Stomach (tissue), 9 donors: Measurements from ENCODE around the gene KCNV2. TPM values are rescaled to one million over a fixed set of nuclear protein-coding genes. Genes with fewer than 3 reads are reported as not detected.

Experiments
- DNase-seq, 2 donors: peaks; one replicate each; pipeline versions ENCODE4 v3.0.0 to v3.0.0-alpha.2; 2013 to 2019
- H3K27ac ChIP-seq, 5 donors: fragments of 200-600 bp in 4 of 5; sonication (generic) in 4 of 5; one replicate each; pipeline ENCODE4 v1.5.1; 2013 to 2019; ENCODE audit warnings: mild to moderate bottlenecking in 1 of 5, moderate library complexity in 1 of 5
- H3K27me3 ChIP-seq, 3 donors: fragments of 200-600 bp; sonication (generic); one replicate each; pipeline ENCODE4 v1.5.1; 2017 to 2019; ENCODE audit warnings: mixed run types in 1 of 3
- H3K36me3 ChIP-seq, 4 donors: fragments of 200-600 bp; sonication (generic); 1 replicate in 3 of 4; 2 replicates in 1 of 4; pipeline ENCODE4 v1.5.1; 2016 to 2019
- H3K4me1 ChIP-seq, 4 donors: fragments of 200-600 bp; sonication (generic); one replicate each; pipeline ENCODE4 v1.5.1; 2016 to 2019
- H3K4me3 ChIP-seq, 4 donors: fragments of 200-600 bp; sonication (generic) in 3 of 4; one replicate each; pipeline ENCODE4 v1.5.1; 2016 to 2019; ENCODE audit warnings: mild to moderate bottlenecking in 1 of 4
- H3K9me3 ChIP-seq, 4 donors: fragments of 200-600 bp; sonication (generic); one replicate each; pipeline ENCODE4 v1.5.1; 2016 to 2019
- EP300 ChIP-seq: sonication (generic); formaldehyde crosslinking; IDR thresholded peaks from one replicate; pipeline ENCODE4 v1.6.1; 2017; ENCODE audit warnings: antibody characterized with exemption
- POLR2A ChIP-seq, 4 donors: fragments of 450-650 bp; IDR thresholded peaks; one replicate each; pipeline ENCODE4 v1.6.1; 2016; ENCODE audit warnings: antibody characterized with exemption in 4 of 4, control low read depth in 2 of 4, mild to moderate bottlenecking in 1 of 4, moderate library complexity in 1 of 4
- POLR2AphosphoS5 ChIP-seq, 3 donors: sonication (generic); formaldehyde crosslinking; IDR thresholded peaks; one replicate each; pipeline ENCODE4 v1.6.1; 2016; ENCODE audit warnings: antibody characterized with exemption in 3 of 3
- WGBS, 5 donors: extraction: QIAGEN DNeasy Blood & Tissue Kit in 3 of 5; methylation state at CpG; one replicate each; pipeline versions ENCODE4 v1.1.5 to v1.1.7; 2013 to 2018; 5-methylcytosine and 5-hydroxymethylcytosine counted together
- intact Hi-C: fragments of 100-400 bp; cut with DNase I; formaldehyde crosslinking; loops from one replicate; pipeline ENCODE4 v1.15.1; 2023; ENCODE audit warnings: low total_unique reads
- polyA plus RNA-seq, 3 donors: library from polyadenylated mRNA; stranded (reverse); fragments of 200-250 nt; gene quantifications; one replicate each; pipeline ENCODE4 v1.2.3, GENCODE V29; 2013
- total RNA-seq, 5 donors: library from RNA; depleted of rRNA; stranded (reverse); fragments of >200 nt; gene quantifications; one replicate each; pipeline versions ENCODE4 v1.1.0 to v1.2.3, GENCODE V29; 2014 to 2016
- TF ChIP-seq, protein P1 (sequence below), 7 experiments: fragments of 450-650 bp in 4 of 7; fragments of 200-600 bp in 3 of 7; sonication (generic) in 3 of 7; IDR thresholded peaks; one replicate each; pipeline ENCODE4 v1.5.1; 2016 to 2019; ENCODE audit warnings: antibody characterized with exemption in 7 of 7, control low read depth in 2 of 7, mild to moderate bottlenecking in 1 of 7
- donor health status: healthy with polysubstance abuse.
- donor health status: Bipolar disorder and iron deficiency.
- donor health status: healthy.

Gene KCNV2
- total and polyA plus RNA-seq, 8 donors: not detected

- Histone ChIP-seq H3K36me3 (peaks cover 0 to 5% (median 0%) of the 10 kb centered on the region in 4 donors), H3K27me3 (no peaks in the 10 kb centered on the region), H3K4me3 (no peak overlapping the region), H3K4me1 (peaks cover 0 to 11% (median 5%) of the 10 kb centered on the region in 4 donors), H3K9me3 (no peaks in the 10 kb centered on the region), H3K27ac (no peak overlapping the region)
- intact Hi-C loops: no loop called here
- DNase-seq: no peak
- TF ChIP-seq POLR2A (IDR thresholded peaks at IDR 0.05) (no peak), EP300 (no peak), POLR2AphosphoS5 (IDR thresholded peaks at IDR 0.05) (no peak)
- TF ChIP-seq, protein P1, sequence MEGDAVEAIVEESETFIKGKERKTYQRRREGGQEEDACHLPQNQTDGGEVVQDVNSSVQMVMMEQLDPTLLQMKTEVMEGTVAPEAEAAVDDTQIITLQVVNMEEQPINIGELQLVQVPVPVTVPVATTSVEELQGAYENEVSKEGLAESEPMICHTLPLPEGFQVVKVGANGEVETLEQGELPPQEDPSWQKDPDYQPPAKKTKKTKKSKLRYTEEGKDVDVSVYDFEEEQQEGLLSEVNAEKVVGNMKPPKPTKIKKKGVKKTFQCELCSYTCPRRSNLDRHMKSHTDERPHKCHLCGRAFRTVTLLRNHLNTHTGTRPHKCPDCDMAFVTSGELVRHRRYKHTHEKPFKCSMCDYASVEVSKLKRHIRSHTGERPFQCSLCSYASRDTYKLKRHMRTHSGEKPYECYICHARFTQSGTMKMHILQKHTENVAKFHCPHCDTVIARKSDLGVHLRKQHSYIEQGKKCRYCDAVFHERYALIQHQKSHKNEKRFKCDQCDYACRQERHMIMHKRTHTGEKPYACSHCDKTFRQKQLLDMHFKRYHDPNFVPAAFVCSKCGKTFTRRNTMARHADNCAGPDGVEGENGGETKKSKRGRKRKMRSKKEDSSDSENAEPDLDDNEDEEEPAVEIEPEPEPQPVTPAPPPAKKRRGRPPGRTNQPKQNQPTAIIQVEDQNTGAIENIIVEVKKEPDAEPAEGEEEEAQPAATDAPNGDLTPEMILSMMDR (IDR thresholded peaks at IDR 0.05): no peak
- WGBS, 5 donors: 61 to 76% (median 71%) methylated on average over 4 of the region's 4 CpGs
Measured at GRCh38 chr9:2732492-2732891, 15.2 kb downstream of the KCNV2 start.

- Histone ChIP-seq H3K9me3 (no peaks in the 10 kb centered on the region), H3K27ac (no peak overlapping the region), H3K27me3 (no peaks in the 10 kb centered on the region), H3K4me3 (no peak overlapping the region), H3K36me3 (peaks cover 0 to 3% (median 2%) of the 10 kb centered on the region in 4 donors), H3K4me1 (no peaks in the 10 kb centered on the region)
- DNase-seq: no peak
- intact Hi-C loops: no loop called here
- TF ChIP-seq POLR2A (IDR thresholded peaks at IDR 0.05) (no peak), EP300 (no peak), POLR2AphosphoS5 (IDR thresholded peaks at IDR 0.05) (no peak)
- TF ChIP-seq, protein P1 (IDR thresholded peaks at IDR 0.05): no peak
Measured at GRCh38 chr9:2740616-2741015, 23.3 kb downstream of the KCNV2 start.

GRCh38 chr9:2741441-2742158 lies 24.3 kb downstream of the KCNV2 start:
- H3K27ac ChIP-seq: no peak overlapping the region
- peaks cover 0 to 12% (median 7%) of the 10 kb centered on the region in 4 donors for H3K36me3 ChIP-seq
- no peaks in the 10 kb centered on the region for H3K4me1 ChIP-seq
- H3K27me3 ChIP-seq: no peaks in the 10 kb centered on the region
- WGBS, 5 donors: 77 to 93% (median 82%) methylated on average over 6 of the region's 6 CpGs
- intact Hi-C loops: no loop called here
- TF ChIP-seq POLR2A (IDR thresholded peaks at IDR 0.05) (no peak), EP300 (no peak), POLR2AphosphoS5 (IDR thresholded peaks at IDR 0.05) (no peak)
- TF ChIP-seq, protein P1 (IDR thresholded peaks at IDR 0.05): no peak
- no peak overlapping the region for H3K4me3 ChIP-seq
- DNase-seq: no peak
- H3K9me3 ChIP-seq: no peaks in the 10 kb centered on the region

- H3K4me1 ChIP-seq: no peaks in the 10 kb centered on the region
- no peak for DNase-seq
- no peaks in the 10 kb centered on the region for H3K9me3 ChIP-seq
- H3K27me3 ChIP-seq: no peaks in the 10 kb centered on the region
- TF ChIP-seq POLR2AphosphoS5 (IDR thresholded peaks at IDR 0.05): no peak
- no peak for TF ChIP-seq POLR2A (IDR thresholded peaks at IDR 0.05)
- no peak for TF ChIP-seq EP300
- TF ChIP-seq, protein P1 (IDR thresholded peaks at IDR 0.05): no peak
- intact Hi-C loops: no loop called here
- H3K27ac ChIP-seq: no peak overlapping the region
- H3K4me3 ChIP-seq: no peak overlapping the region
- 90 to 96% (median 96%) methylated on average over 7 of the region's 7 CpGs for WGBS, 5 donors
- peaks cover 0 to 15% (median 7%) of the 10 kb centered on the region in 4 donors for H3K36me3 ChIP-seq
Measured at GRCh38 chr9:2742214-2742613, 24.9 kb downstream of the KCNV2 start.
